ENCODE results near the gene SNX9. TPM values are rescaled to one million over a fixed set of nuclear protein-coding genes. Genes with fewer than 3 reads are reported as not detected.
A peak's percentile ranks its signal among the peaks of the same experiment; 100 is the strongest.

The SNX9 gene
- total RNA-seq, 2 experiments from 2014 or later: 46.6 to 48.5 TPM

DNA sequence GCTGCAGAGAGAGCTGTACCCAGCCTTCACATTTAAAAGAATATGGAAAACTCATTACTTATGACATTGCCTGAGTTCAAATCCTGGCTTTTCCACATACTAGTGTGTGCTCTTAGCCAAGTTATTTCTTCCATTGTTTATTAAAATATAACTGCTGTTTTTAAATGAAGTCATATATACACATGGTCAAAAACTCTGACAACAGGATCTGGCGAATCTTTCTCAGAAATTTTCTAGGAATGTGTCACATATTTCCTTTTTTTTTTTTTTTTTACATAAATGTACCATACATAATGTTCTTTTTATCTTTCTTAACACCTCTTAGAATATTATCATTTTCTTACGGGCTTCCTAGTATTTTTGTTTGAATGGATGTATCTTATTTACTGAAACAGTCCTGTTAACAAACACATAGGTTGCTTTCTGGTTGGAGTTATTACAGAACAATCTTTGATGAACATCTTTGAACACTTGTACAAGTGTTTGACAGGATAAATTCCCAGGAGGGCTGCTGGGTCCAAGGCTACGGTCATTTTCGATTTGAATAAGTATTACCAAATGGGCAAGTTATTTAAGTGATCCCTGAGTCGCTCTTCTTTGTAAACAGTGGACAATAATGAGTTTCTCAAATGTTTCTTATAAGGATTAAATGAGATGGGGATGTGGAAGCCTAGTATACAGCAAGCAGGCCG, 1.6 kb upstream of the SNX9 start:
- intact Hi-C loops (cut with DNase I, micrococcal nuclease): loop anchor here (2.0 to 5.0 kb wide), 4 partner anchors 41 to 346 kb away; partner anchors contain the start of genes GTF2H5 (in 1 of the 2) and SERAC1 (in 1 of the 2)
- Histone ChIP-seq H3K9me3 (ENCODE audit: control insufficient read depth in 1 of 2, insufficient read depth in 1 of 2, low read length in 2 of 2) (no peaks in the 10 kb centered on the region), H3K4me1 (ENCODE audit: insufficient read depth, low read length) (peaks cover 17% of the 10 kb centered on the region), H3K27me3 (ENCODE audit: control insufficient read depth in 1 of 2, insufficient read depth in 2 of 2, low read length in 2 of 2) (no peaks in the 10 kb centered on the region), H3K36me3 (ENCODE audit: insufficient read depth, low read length) (no peaks in the 10 kb centered on the region), H3K27ac (ENCODE audit: low read depth in 1 of 2, low read length in 2 of 2) (no peak overlapping the region), H3K4me3 (ENCODE audit: low read length) (no peak overlapping the region)
- Mint-ChIP-seq H3K4me3 (peak overlapping the region; percentile 80), H3K4me1 (ENCODE audit: low read depth) (peaks cover 63% of the 10 kb centered on the region), H3K27me3 (no peaks in the 10 kb centered on the region), H3K9me3 (no peaks in the 10 kb centered on the region), H3K27ac (peak overlapping the region; percentile 93), H3K36me3 (ENCODE audit: low read depth) (peaks cover 10% of the 10 kb centered on the region)
- ChIA-PET POLR2A (interaction anchor here (0.7 to 1.5 kb wide), 5 partner anchors 12 to 65 kb away, joined by 3 to 6 read pairs (median 5); no protein-coding TSS in a partner anchor), CTCF (no interaction called here)
- TF ChIP-seq, protein P1, sequence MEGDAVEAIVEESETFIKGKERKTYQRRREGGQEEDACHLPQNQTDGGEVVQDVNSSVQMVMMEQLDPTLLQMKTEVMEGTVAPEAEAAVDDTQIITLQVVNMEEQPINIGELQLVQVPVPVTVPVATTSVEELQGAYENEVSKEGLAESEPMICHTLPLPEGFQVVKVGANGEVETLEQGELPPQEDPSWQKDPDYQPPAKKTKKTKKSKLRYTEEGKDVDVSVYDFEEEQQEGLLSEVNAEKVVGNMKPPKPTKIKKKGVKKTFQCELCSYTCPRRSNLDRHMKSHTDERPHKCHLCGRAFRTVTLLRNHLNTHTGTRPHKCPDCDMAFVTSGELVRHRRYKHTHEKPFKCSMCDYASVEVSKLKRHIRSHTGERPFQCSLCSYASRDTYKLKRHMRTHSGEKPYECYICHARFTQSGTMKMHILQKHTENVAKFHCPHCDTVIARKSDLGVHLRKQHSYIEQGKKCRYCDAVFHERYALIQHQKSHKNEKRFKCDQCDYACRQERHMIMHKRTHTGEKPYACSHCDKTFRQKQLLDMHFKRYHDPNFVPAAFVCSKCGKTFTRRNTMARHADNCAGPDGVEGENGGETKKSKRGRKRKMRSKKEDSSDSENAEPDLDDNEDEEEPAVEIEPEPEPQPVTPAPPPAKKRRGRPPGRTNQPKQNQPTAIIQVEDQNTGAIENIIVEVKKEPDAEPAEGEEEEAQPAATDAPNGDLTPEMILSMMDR (IDR thresholded peaks at IDR 0.05): no peak
- DNase-seq: no peak
- no peak for ATAC-seq (ENCODE audit: poor library complexity)

DNA sequence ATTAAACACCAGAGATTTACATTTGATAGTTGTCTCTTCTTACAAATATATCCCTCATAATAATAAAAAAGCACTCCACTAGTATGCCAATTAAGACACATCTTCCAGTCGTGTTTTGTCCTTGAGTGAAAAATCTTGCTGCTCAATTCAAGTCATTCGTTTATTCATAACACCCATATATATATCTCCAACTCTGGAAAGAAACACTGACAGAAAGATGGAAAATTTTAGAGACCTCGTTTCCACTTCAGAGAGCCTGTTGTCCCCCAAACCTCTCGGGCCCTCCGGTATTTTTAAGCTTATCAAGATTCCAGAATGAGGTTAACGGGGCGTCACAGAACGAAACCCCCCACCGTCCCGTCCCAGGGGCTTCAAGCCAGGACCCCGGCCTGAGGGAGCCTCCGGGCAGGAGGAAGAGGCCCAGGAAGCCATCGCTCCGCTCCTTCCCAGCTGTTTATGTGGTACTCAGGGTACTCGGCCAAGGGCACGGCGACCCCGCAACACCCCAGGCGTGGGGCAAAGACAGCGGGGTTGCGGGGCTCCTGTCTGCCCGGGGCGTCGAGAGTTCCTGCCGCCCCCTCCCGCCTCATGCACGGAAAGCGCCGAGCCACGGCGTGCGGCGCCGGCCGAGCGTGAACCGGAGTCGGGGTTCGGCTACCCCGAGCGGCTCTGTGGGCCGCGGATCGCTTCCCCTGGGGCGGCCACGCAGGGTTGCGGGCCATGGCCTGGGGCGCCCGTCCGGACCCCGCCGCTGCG, 623 bp upstream of the SNX9 start:
- H3K4me1 ChIP-seq (ENCODE audit: insufficient read depth, low read length): peaks cover 17% of the 10 kb centered on the region
- DNase-seq: peak in 9 of 14 experiments; percentile 9 to 68 (median 25)
- Mint-ChIP-seq H3K36me3 (ENCODE audit: low read depth) (peaks cover 10% of the 10 kb centered on the region), H3K9me3 (no peaks in the 10 kb centered on the region), H3K27me3 (no peaks in the 10 kb centered on the region), H3K27ac (peak overlapping the region; percentile 93), H3K4me3 (peak overlapping the region; percentile 80), H3K4me1 (ENCODE audit: low read depth) (peaks cover 54% of the 10 kb centered on the region)
- H3K27me3 ChIP-seq (ENCODE audit: control insufficient read depth in 1 of 2, insufficient read depth in 2 of 2, low read length in 2 of 2): no peaks in the 10 kb centered on the region
- peak overlapping the region; percentile 40 for H3K4me3 ChIP-seq (ENCODE audit: low read length)
- no peak overlapping the region for H3K27ac ChIP-seq (ENCODE audit: low read depth in 1 of 2, low read length in 2 of 2)
- ChIA-PET POLR2A (interaction anchor here (0.7 to 0.8 kb wide), 4 partner anchors 11 to 62 kb away, joined by 4 to 6 read pairs (median 5); no protein-coding TSS in a partner anchor), CTCF (no interaction called here)
- intact Hi-C loops (cut with DNase I, micrococcal nuclease): loop anchor here (2.0 to 5.0 kb wide), 3 partner anchors 40 to 345 kb away; partner anchors contain the start of genes GTF2H5 (in 1 of the 2) and SERAC1 (in 1 of the 2)
- H3K9me3 ChIP-seq (ENCODE audit: control insufficient read depth in 1 of 2, insufficient read depth in 1 of 2, low read length in 2 of 2): no peaks in the 10 kb centered on the region
- TF ChIP-seq, protein P1 (IDR thresholded peaks at IDR 0.05): no peak
- H3K36me3 ChIP-seq (ENCODE audit: insufficient read depth, low read length): no peaks in the 10 kb centered on the region
- ATAC-seq (ENCODE audit: poor library complexity): peak; percentile 5

DNA sequence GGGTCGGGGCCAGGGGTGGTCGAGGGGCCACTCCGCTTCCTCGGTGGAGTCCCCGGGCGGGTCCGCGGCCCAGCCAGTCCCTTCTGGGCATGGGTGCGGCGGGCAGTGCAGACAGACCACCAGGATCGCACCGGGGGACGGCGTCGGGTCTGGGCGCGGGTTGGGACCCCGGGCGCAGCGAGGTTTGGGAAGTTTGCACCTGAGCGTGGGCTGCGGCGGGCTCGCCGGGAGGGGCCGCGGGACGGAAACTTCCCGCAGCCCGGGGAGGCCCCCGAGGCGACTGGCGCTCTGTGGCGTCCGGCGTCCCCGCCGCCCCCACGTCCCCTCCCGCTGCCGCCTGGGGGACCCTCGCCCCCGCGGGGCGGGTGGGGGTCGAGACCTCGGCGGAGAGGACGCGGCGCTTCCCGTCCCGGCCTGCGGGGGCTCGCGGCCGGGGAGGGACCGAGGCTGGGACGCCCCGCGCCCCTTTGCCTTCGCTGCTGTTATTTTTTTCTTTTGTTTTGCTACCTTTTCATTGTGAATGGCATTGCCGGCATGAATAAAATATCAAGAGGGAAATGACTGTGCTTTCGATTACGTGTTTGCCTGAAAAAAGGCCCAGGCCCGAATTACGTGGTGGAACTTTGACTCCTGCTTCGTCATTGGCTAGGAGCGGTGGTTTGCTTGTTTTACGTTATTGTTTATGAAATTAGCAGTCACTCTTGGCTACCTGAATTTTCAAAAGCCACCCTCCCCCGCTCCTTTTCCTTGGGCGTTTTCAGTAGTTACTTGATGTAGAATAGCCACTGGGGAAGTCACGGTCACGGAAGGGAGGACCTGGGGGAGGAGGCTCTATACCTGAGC, 703 bp downstream of the SNX9 start:
- peaks cover under 1% of the 10 kb centered on the region for H3K36me3 ChIP-seq (ENCODE audit: insufficient read depth, low read length)
- peak overlapping the region; percentile 98 for H3K27ac Mint-ChIP-seq
- H3K4me3 Mint-ChIP-seq: peak overlapping the region; percentile 96
- H3K27me3 ChIP-seq (ENCODE audit: control insufficient read depth in 1 of 2, insufficient read depth in 2 of 2, low read length in 2 of 2): no peaks in the 10 kb centered on the region
- ChIA-PET CTCF (interaction anchor here (1.6 kb wide), 1 partner anchor 50 kb away, joined by 5 read pairs; no protein-coding TSS in a partner anchor), POLR2A (interaction anchor here (0.7 to 1.0 kb wide), 2 partner anchors 10 to 60 kb away, joined by 4 to 5 read pairs; no protein-coding TSS in a partner anchor)
- no peaks in the 10 kb centered on the region for H3K9me3 ChIP-seq (ENCODE audit: control insufficient read depth in 1 of 2, insufficient read depth in 1 of 2, low read length in 2 of 2)
- intact Hi-C loops (cut with DNase I, micrococcal nuclease): loop anchor here (1.0 to 5.0 kb wide), 6 partner anchors 39 to 344 kb away; partner anchors contain the start of genes GTF2H5 (in 1 of the 2) and SERAC1 (in 1 of the 2)
- DNase-seq (peak; percentile 36 to 90 (median 64)), ATAC-seq (ENCODE audit: poor library complexity) (peak; percentile 76)
- H3K36me3 Mint-ChIP-seq (ENCODE audit: low read depth): peaks cover 10% of the 10 kb centered on the region
- no peaks in the 10 kb centered on the region for H3K9me3 Mint-ChIP-seq
- TF ChIP-seq, protein P1 (IDR thresholded peaks at IDR 0.05): no peak
- H3K27me3 Mint-ChIP-seq: no peaks in the 10 kb centered on the region
- peak overlapping the region; percentile 25 to 77 for H3K27ac ChIP-seq (ENCODE audit: low read depth in 1 of 2, low read length in 2 of 2)
- H3K4me1 ChIP-seq (ENCODE audit: insufficient read depth, low read length): peaks cover 17% of the 10 kb centered on the region
- H3K4me1 Mint-ChIP-seq (ENCODE audit: low read depth): peaks cover 56% of the 10 kb centered on the region
- H3K4me3 ChIP-seq (ENCODE audit: low read length): peak overlapping the region; percentile 78
